ENCODE data around the gene ZCCHC13. TPM values are rescaled to one million over a fixed set of nuclear protein-coding genes. Genes with fewer than 3 reads are reported as not detected.

Gene ZCCHC13
- total and polyA plus RNA-seq, 2 of the 8 experiments (the other 6 are each of a cell fraction or from before 2014, with no cell fraction given) = not detected

GRCh38 chrX:74340051-74340450, 36.1 kb downstream of the ZCCHC13 start:
- H3K36me3 ChIP-seq (ENCODE audit: control insufficient read depth in 2 of 4, insufficient read depth in 4 of 4, low read length in 3 of 4) = no peaks in the 10 kb centered on the region
- H3K23ac ChIP-seq (ENCODE audit: insufficient read length) = no peak overlapping the region
- TF ChIP-seq FOSL1 (IDR thresholded peaks at IDR 0.05; ENCODE audit: insufficient read depth, low read depth, low read length) = no peak
- TF ChIP-seq CTBP2 (IDR thresholded peaks at IDR 0.05; ENCODE audit: borderline replicate concordance, insufficient read depth, insufficient read length, low read length) = no peak
- TF ChIP-seq KDM4A (IDR thresholded peaks at IDR 0.05; ENCODE audit: low read depth, low read length, severe bottlenecking) = no peak
- no peak for TF ChIP-seq TCF12 (IDR thresholded peaks at IDR 0.05; ENCODE audit: low read depth, low read length)
- TF ChIP-seq ATF3 (IDR thresholded peaks at IDR 0.05; ENCODE audit: insufficient read depth, low read depth, low read length) = no peak
- TF ChIP-seq E2F6 (IDR thresholded peaks at IDR 0.05) = no peak
- no peak for TF ChIP-seq GTF2F1 (IDR thresholded peaks at IDR 0.05; ENCODE audit: borderline replicate concordance, low read depth, low read length)
- TF ChIP-seq BCL11A (IDR thresholded peaks at IDR 0.05; ENCODE audit: low read depth in 2 of 2, low read length in 2 of 2) = no peak
- TF ChIP-seq, protein P1, sequence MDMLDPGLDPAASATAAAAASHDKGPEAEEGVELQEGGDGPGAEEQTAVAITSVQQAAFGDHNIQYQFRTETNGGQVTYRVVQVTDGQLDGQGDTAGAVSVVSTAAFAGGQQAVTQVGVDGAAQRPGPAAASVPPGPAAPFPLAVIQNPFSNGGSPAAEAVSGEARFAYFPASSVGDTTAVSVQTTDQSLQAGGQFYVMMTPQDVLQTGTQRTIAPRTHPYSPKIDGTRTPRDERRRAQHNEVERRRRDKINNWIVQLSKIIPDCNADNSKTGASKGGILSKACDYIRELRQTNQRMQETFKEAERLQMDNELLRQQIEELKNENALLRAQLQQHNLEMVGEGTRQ (IDR thresholded peaks at IDR 0.05; ENCODE audit: low read length) = no peak
- TF ChIP-seq RBBP5 (IDR thresholded peaks at IDR 0.05; ENCODE audit: borderline replicate concordance, low read depth, low read length) = no peak
- H2AK5ac ChIP-seq (ENCODE audit: low read depth, low read length) = no peak overlapping the region
- no peak overlapping the region for H2BK5ac ChIP-seq (ENCODE audit: low read depth, low read length)
- H2BK12ac ChIP-seq (ENCODE audit: low read depth, low read length) = no peak overlapping the region
- POLR2A ChIA-PET (ENCODE audit: partially characterized antibody) = no interaction called here
- no peaks in the 10 kb centered on the region for H3K27me3 ChIP-seq (replicated peaks in 1 of 4; ENCODE audit: control insufficient read depth in 3 of 4, extremely low read depth in 1 of 4, insufficient read depth in 3 of 4, low read length in 3 of 4)
- no peak overlapping the region for H3K9ac ChIP-seq (replicated peaks in 1 of 4; ENCODE audit: extremely low read depth in 1 of 4, low read depth in 3 of 4, low read length in 3 of 4)
- no peak overlapping the region for H3K4ac ChIP-seq (replicated peaks; ENCODE audit: insufficient read length, low read depth, low read length)
- no peaks in the 10 kb centered on the region for H3K23me2 ChIP-seq (ENCODE audit: low read depth, low read length)
- no peak overlapping the region for H3K4me3 ChIP-seq (ENCODE audit: extremely low read depth in 1 of 4, insufficient read depth in 2 of 4, low read depth in 3 of 4, low read length in 4 of 4)
- no peak overlapping the region for H3K4me2 ChIP-seq (ENCODE audit: insufficient read depth in 1 of 2, low read depth in 2 of 2, low read length in 2 of 2)
- H2BK15ac ChIP-seq (ENCODE audit: low read length) = no peak overlapping the region
- H3K9me3 ChIP-seq (ENCODE audit: insufficient read depth in 2 of 2, low read depth in 1 of 2, low read length in 1 of 2) = 0 out of 4 replicates have a peak, but pooled peaks cover 0 to 3% of the 10 kb centered on the region in 2 experiments
- no peak overlapping the region for H2AFZ ChIP-seq (ENCODE audit: low read length)
- no peaks in the 10 kb centered on the region for H3K79me2 ChIP-seq (ENCODE audit: control insufficient read depth in 1 of 2, insufficient read depth in 2 of 2, low read length in 2 of 2)
- no peak overlapping the region for H4K8ac ChIP-seq (ENCODE audit: extremely low read depth, insufficient read depth, low read length)
- H3K79me1 ChIP-seq (ENCODE audit: low read depth, low read length) = no peaks in the 10 kb centered on the region
- no peak overlapping the region for H2BK120ac ChIP-seq (replicated peaks; ENCODE audit: low read depth, low read length)
- peaks cover 0 to 3% (median under 1%) of the 10 kb centered on the region in 4 experiments; a peak in 1 of 7 replicates for H3K4me1 ChIP-seq (replicated peaks in 1 of 4; ENCODE audit: control insufficient read depth in 3 of 4, insufficient read depth in 4 of 4, low read length in 3 of 4)
- CTCF ChIA-PET (ENCODE audit: partially characterized antibody) = interaction anchor here (0.7 kb wide), 1 partner anchor 178 kb away, joined by 3 read pairs; no protein-coding TSS in a partner anchor
- H3K18ac ChIP-seq (ENCODE audit: extremely low read depth, low read length) = no peak overlapping the region
- no peak overlapping the region; the same call in 1 of the 2 replicates for H2BK20ac ChIP-seq (ENCODE audit: low read length)
- no peak overlapping the region for H4K91ac ChIP-seq (replicated peaks; ENCODE audit: insufficient read length, low read length)
- H3K27ac ChIP-seq (ENCODE audit: low read depth, low read length) = no peak overlapping the region
- H4K20me1 ChIP-seq (replicated peaks in 1 of 2; ENCODE audit: control insufficient read depth in 1 of 2, insufficient read depth in 2 of 2, low read length in 2 of 2) = no peaks in the 10 kb centered on the region
- FAIRE-seq (no peak), DNase-seq (ENCODE audit: low read depth in 1 of 2, low spot score in 2 of 2) (no peak)
- no peak overlapping the region for H3K14ac ChIP-seq (ENCODE audit: insufficient read length)
- no peak overlapping the region for H3K56ac ChIP-seq (replicated peaks; ENCODE audit: insufficient read length, low read depth, low read length)
- H4K5ac ChIP-seq (ENCODE audit: insufficient read length, low read depth, low read length) = no peak overlapping the region
